ENCODE data around the gene INSIG1.

INSIG1 gene

GRCh38 chr7:155289107-155289506, 8.6 kb upstream of the INSIG1 start:
- no peak for DNase-seq (ENCODE audit: low read depth)
- H3K4me3 ChIP-seq (ENCODE audit: low read length), result no peak overlapping the region
- TF ChIP-seq CTCF (IDR thresholded peaks at IDR 0.05; ENCODE audit: insufficient read depth, low read depth, low read length, missing control alignments), result no peak

- TF ChIP-seq CTCF (IDR thresholded peaks at IDR 0.05; ENCODE audit: insufficient read depth, low read depth, low read length, missing control alignments), result no peak
- H3K4me3 ChIP-seq (ENCODE audit: low read length), result no peak overlapping the region
- no peak for DNase-seq (ENCODE audit: low read depth)
Measured at GRCh38 chr7:155289949-155290501, 7.7 kb upstream of the INSIG1 start.

DNA sequence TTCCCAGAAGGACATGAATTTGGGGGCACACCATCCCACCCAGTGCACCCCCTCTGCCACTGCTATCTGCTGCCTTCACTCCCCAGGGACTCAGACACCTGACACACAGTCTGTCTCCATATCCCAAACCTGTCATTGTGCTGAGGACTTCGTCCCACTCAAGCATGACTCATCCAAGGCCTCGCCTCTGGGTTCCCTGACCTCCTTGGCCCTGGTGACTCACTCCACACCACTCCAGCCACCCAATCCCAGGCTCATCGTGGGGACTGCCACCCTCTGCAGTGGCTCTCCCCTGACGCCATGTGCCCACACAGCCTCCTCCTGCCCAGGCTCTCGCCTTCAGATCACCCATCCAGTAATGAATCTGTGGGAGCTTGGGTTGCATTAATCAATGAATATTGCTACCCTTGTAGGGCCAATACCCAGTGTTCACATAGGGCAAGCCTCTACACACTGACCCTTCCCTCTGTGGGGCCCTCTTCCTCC, 6.6 kb upstream of the INSIG1 start:
- H3K4me3 ChIP-seq (ENCODE audit: low read length), result no peak overlapping the region
- peak; percentile 32 for DNase-seq (ENCODE audit: low read depth)
- no peak for TF ChIP-seq CTCF (IDR thresholded peaks at IDR 0.05; ENCODE audit: insufficient read depth, low read depth, low read length, missing control alignments)

DNA sequence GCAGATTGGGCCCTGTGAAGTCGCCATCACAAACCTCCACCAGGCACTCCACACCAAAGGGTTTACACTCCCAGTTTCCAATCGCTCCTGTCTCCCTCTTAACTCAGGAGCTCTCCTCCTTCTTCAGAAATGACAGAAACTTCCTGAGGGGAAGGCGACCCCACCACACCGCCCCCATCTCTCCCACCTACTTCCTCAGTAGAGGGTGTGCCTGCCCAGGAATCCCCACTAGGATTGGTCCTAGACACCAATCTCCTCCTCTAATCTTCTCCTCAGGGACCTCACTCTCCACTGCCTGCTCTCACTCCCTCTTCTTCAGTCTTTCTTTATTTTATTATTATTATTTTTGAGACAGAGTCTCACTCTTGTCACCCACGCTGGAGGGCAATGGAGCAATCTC, 5.9 kb upstream of the INSIG1 start:
- DNase-seq (ENCODE audit: low read depth), result no peak

DNA sequence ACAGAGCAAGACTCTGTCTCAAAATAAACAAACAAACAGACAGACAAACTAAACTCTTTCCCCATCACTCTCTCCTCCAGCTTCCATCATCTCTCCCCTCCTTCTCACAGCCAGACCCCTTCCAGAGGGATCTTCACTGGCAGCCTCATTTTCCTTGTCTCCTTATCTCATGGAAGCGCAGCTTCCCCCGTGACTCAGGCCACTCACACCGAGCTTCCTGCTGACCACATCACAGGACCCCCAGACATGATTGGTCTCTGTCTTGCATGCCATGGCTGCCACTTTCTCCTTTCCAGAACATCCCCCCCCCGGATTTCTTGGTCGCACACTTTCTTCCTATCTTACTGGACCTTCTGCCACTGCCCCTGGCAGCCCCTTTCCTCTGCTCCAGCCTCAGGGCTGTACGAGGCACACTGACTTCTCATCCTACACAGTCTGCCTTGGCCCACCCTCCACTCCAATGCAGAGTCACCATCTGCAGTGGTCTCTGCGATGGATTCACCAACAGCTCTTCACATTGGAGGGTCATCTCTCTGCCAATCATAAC, 4.9 kb upstream of the INSIG1 start:
- DNase-seq (ENCODE audit: low read depth), result no peak
- no peak for TF ChIP-seq CTCF (IDR thresholded peaks at IDR 0.05; ENCODE audit: insufficient read depth, low read depth, low read length, missing control alignments)
- H3K4me3 ChIP-seq (ENCODE audit: low read length), result no peak overlapping the region

More for the DNA sequence above, 5.9 kb upstream of the INSIG1 start:
- H3K4me3 ChIP-seq (ENCODE audit: low read length), result no peak overlapping the region
- TF ChIP-seq CTCF (IDR thresholded peaks at IDR 0.05; ENCODE audit: insufficient read depth, low read depth, low read length, missing control alignments), result no peak

GRCh38 chr7:155293721-155294510, 3.8 kb upstream of the INSIG1 start:
- no peak for DNase-seq (ENCODE audit: low read depth)
- H3K4me3 ChIP-seq (ENCODE audit: low read length), result no peak overlapping the region
- TF ChIP-seq CTCF (IDR thresholded peaks at IDR 0.05; ENCODE audit: insufficient read depth, low read depth, low read length, missing control alignments), result no peak

Data from epithelial cell of esophagus (primary cell).